HAP-1 (cell line): ENCODE results near the gene FMR1.

Experiments used
- DNase-seq, 2 experiments: peaks; one replicate each; pipeline ENCODE4 v3.0.0-alpha.2; 2016 to 2020; ENCODE audit warnings: low spot score in 2 of 2
- H3K27me3 ChIP-seq: fragments of 250-450 bp; sonication (Bioruptor Pico); 2 replicates; pipeline ENCODE4 v1.5.1; 2020; ENCODE audit warnings: low read depth, mild to moderate bottlenecking, moderate library complexity
- H3K36me3 ChIP-seq: fragments of 250-450 bp; sonication (Bioruptor Pico); replicated peaks from 2 replicates; pipeline ENCODE4 v1.5.1; 2020; ENCODE audit warnings: mild to moderate bottlenecking
- H3K4me1 ChIP-seq: fragments of 250-450 bp; sonication (Bioruptor Pico); 2 replicates; pipeline ENCODE4 v1.5.1; 2020; ENCODE audit warnings: mild to moderate bottlenecking
- H3K4me3 ChIP-seq: fragments of 250-450 bp; sonication (Bioruptor Pico); 2 replicates; pipeline ENCODE4 v1.5.1; 2020; ENCODE audit warnings: mild to moderate bottlenecking, moderate library complexity
- H3K9me3 ChIP-seq: fragments of 250-450 bp; sonication (Bioruptor Pico); 2 replicates; pipeline ENCODE4 v1.5.1; 2020; ENCODE audit warnings: mild to moderate bottlenecking, moderate library complexity
- in situ Hi-C: fragments of 300-500 bp; cut with MboI; formaldehyde crosslinking; loops from 3 replicates; pipeline ENCODE4 v1.14.3; 2020; ENCODE audit warnings: low sequenced_read_pairs, inconsistent platforms, mixed read lengths

The FMR1 gene

DNA sequence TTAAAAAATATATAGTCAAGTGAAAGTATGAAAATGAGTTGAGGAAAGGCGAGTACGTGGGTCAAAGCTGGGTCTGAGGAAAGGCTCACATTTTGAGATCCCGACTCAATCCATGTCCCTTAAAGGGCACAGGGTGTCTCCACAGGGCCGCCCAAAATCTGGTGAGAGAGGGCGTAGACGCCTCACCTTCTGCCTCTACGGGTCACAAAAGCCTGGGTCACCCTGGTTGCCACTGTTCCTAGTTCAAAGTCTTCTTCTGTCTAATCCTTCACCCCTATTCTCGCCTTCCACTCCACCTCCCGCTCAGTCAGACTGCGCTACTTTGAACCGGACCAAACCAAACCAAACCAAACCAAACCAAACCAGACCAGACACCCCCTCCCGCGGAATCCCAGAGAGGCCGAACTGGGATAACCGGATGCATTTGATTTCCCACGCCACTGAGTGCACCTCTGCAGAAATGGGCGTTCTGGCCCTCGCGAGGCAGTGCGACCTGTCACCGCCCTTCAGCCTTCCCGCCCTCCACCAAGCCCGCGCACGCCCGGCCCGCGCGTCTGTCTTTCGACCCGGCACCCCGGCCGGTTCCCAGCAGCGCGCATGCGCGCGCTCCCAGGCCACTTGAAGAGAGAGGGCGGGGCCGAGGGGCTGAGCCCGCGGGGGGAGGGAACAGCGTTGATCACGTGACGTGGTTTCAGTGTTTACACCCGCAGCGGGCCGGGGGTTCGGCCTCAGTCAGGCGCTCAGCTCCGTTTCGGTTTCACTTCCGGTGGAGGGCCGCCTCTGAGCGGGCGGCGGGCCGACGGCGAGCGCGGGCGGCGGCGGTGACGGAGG, at the start of gene FMR1:
Gene FMR1 (plus strand): TSS at position 728 of the 831 bp plus-strand sequence. CDS start 261 bp downstream, outside the sequence.
- in situ Hi-C loops = no loop called here
- peak; percentile 95 to 97 for DNase-seq

DNA sequence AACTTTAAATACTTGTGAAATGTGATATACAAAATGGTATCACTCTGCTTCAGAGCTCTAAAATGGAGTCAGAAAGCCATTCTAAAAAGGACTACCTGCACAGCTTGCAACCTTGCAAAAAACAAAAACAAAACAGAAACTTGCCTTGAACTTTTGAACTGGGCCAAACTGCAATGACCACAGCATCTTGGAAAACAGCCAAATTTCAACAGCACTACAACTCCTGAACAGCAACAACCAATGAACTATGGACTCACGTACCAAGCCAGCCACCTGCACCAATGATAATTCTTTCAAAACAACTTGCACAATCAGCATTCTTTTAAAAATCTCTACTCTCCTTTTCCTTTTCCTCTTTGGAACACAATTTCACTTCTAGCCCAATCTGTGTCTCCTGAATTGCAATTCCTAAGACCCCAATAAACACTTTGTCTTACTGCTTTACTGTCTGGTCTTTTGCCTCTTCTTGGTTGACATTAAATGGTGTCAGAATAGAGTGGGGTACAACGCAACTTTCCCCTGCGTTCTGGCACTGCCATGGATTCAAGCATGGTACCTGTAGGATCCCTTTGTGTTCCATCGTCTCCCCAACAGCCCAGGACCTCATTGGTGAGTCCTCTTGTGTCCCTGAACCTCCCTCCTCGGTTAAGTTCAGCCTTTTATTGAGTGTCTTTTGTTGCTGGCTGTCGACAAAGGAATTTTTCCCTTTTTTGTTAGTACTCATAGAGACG, 35.7 kb upstream of the FMR1 start:
- H3K36me3 ChIP-seq = no peaks in the 10 kb centered on the region
- H3K4me3 ChIP-seq = no peak overlapping the region
- in situ Hi-C loops = no loop called here
- H3K4me1 ChIP-seq = no peaks in the 10 kb centered on the region
- no peak for DNase-seq
- H3K9me3 ChIP-seq = no peaks in the 10 kb centered on the region
- H3K27me3 ChIP-seq = no peaks in the 10 kb centered on the region

More for the DNA sequence above, at the start of gene FMR1:
- no peaks in the 10 kb centered on the region for H3K36me3 ChIP-seq
- peaks cover 52% of the 10 kb centered on the region for H3K4me1 ChIP-seq
- H3K27me3 ChIP-seq = no peaks in the 10 kb centered on the region
- no peaks in the 10 kb centered on the region for H3K9me3 ChIP-seq
- H3K4me3 ChIP-seq = peak within 1 kb of the TSS; percentile 85

DNA sequence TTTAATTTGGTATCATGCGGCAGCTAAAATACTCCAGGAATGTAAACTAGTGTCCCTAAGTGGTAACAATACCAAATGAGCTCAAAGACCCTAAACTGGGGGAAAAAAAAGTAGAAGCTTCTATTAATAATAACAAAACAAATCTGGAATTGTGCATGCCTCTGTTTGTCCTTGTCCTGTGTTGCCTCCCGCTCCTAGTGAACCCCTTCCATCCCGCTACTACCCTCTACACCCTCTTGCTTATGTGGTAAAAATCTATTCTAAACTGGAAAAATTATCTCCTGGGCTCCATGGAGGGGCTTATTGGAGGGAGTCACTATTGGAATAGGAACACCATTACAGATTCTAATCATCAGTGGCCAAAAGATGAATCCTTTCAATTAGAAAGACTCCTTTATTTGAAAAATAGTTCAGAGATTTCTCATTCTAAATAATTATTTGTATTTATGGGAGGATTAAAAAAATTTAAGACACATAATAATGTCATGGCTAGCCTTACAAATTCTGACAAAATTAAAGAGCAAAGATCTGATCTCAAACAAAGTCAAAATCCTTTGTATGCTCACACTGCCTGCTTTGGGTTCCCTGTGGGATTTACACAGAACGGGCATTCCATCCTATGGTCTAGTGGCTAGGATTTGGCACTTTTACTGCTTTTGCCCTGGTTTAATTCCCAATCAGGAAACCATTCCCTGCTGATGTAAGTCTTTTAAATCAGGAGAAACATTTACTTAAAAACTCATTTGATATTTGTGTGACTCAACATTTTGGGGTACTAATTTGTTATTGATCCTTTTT, 34.7 kb upstream of the FMR1 start:
- in situ Hi-C loops = no loop called here

DNA sequence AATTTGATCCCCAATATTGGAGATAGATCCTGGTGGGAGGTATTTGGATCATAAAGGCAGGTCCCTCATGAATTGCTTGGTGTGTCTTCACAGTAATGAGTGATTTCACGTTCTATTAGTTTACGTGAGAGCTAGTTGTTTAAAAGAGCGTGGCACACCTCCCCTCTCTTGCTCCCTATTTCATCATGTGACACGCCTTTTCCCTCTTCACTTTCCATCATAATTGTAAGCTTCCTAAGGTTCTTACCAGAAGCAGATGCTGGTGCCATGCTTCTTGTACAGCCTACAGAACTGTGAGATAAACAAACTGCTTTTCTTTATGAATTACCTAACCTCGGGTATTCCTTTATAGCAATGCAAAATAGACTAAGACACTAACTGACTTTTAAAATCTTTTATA, 34.0 kb upstream of the FMR1 start:
- H3K36me3 ChIP-seq = no peaks in the 10 kb centered on the region
- H3K4me3 ChIP-seq = no peak overlapping the region
- H3K27me3 ChIP-seq = no peaks in the 10 kb centered on the region
- H3K4me1 ChIP-seq = no peaks in the 10 kb centered on the region
- H3K9me3 ChIP-seq = no peaks in the 10 kb centered on the region
- no peak for DNase-seq
- in situ Hi-C loops = no loop called here

More for the DNA sequence above, 34.7 kb upstream of the FMR1 start:
- Histone ChIP-seq H3K9me3 (no peaks in the 10 kb centered on the region), H3K4me1 (no peaks in the 10 kb centered on the region), H3K27me3 (no peaks in the 10 kb centered on the region), H3K36me3 (no peaks in the 10 kb centered on the region), H3K4me3 (no peak overlapping the region)
- no peak for DNase-seq

DNA sequence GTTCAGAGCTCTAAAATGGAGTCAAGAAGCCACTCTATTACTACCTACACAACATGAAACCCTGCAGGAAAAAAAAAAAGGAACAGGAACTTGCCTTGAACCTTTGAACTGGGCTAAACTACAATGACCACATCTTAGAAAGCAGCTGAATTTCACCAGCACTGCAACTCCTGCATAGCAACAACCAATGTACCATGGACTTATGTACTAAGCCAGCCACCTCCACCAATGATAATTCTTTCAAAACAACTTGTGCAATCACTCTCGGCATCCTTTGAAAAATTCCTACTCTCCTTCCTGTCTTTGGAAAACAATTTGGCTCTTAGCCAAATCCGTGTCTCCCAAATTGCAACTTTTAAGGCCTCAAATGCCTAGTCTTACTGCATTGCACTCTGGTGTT, 26.8 kb upstream of the FMR1 start:
- Histone ChIP-seq H3K4me1 (no peaks in the 10 kb centered on the region), H3K9me3 (no peaks in the 10 kb centered on the region), H3K27me3 (no peaks in the 10 kb centered on the region), H3K36me3 (no peaks in the 10 kb centered on the region), H3K4me3 (no peak overlapping the region)
- in situ Hi-C loops = no loop called here
- DNase-seq = no peak

DNA sequence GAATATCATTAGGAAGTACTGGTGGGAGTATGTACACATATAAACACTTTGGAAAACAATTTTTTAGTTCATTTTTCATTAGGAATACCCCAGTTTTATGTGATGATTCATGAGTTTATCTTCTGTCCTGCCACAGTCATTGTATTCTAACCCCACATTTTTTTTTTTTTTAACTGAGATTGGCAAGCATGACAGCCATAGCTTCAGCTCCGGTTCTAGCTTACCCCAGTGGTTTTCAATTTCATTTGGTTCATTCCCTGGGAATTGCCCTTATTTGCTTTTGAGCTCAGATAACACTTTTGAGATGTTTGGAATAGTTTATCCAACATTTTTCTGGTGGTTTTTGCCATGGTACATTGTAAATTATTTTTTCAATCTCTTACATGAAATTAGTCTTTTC, 21.0 kb upstream of the FMR1 start:
- in situ Hi-C loops = no loop called here
- Histone ChIP-seq H3K4me1 (peaks cover 13% of the 10 kb centered on the region), H3K36me3 (no peaks in the 10 kb centered on the region), H3K27me3 (no peaks in the 10 kb centered on the region), H3K4me3 (no peak overlapping the region), H3K9me3 (no peaks in the 10 kb centered on the region)
- DNase-seq = no peak

DNA sequence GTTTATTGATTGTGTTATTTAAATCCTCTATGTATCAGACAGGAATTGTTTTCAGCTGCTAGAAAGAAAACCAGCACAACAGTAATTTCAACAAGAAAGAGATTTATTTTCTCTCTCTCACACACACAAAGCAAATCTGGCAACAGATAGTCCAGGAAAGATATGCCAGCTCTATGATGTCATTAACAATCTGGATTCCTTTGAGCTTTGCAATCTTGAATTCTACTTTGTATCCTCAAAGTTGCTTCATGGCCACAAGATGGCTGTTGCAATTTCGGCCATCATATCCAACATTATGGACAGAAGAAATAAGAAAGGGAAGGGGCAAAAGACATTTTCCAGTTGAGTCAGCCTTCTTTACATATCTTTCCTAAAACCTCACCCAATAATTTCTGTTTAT, 19.8 kb upstream of the FMR1 start:
- DNase-seq = no peak
- in situ Hi-C loops = no loop called here
- H3K4me1 ChIP-seq = peaks cover 13% of the 10 kb centered on the region
- no peaks in the 10 kb centered on the region for H3K36me3 ChIP-seq
- H3K4me3 ChIP-seq = no peak overlapping the region
- H3K9me3 ChIP-seq = no peaks in the 10 kb centered on the region
- H3K27me3 ChIP-seq = no peaks in the 10 kb centered on the region

DNA sequence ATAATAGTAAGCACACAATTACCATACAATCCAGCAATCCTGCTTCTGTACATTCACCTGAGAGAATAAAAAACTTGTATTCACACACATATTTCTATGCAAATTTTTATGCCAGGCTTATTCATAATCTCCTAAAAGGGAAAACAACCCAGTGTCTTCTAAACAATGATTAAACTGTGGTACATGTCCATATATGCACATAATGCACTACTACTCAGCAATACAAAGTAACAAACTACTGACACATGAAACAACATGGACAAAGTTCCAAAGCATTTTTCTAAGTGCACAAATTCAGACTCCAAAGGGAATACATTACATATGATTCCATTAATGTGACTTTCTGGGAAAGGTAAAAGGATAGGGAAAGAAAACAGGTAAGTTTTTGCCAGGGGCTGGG, 18.0 kb upstream of the FMR1 start:
- in situ Hi-C loops = no loop called here
- Histone ChIP-seq H3K9me3 (no peaks in the 10 kb centered on the region), H3K36me3 (no peaks in the 10 kb centered on the region), H3K4me3 (no peak overlapping the region), H3K27me3 (no peaks in the 10 kb centered on the region), H3K4me1 (peaks cover 13% of the 10 kb centered on the region)
- no peak for DNase-seq

DNA sequence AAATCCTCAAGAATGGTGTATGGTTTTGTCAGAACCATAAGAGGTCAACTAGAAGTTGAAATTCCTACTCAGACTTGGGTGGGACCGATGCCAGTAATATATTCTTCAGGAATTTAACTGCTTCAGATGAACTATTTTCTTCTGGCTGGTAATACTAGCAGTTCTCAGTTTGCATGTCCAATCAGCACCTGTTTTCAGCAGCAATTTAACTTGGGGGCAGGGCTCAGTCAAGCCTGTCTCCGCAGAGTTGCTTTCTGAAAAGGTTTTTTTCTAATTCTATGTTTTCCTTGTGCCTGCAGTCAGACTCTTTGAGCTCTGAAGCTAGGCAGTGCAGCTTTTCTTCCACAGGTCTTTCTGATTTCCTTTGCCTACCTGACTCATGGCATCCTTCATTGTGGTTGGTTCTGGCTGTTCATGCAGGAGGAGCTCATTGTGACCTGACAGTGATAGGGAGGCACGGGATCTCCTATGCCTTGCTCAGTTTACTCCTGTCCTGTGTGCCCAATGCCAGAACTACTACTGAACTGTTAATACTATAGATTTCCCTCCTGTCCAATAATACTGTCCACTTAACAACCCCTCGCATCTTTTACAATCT, 17.3 kb upstream of the FMR1 start:
- Histone ChIP-seq H3K27me3 (no peaks in the 10 kb centered on the region), H3K4me3 (no peak overlapping the region), H3K9me3 (no peaks in the 10 kb centered on the region), H3K4me1 (peaks cover 19% of the 10 kb centered on the region), H3K36me3 (no peaks in the 10 kb centered on the region)
- in situ Hi-C loops = no loop called here
- peak in 1 of 2 experiments; percentile 16 for DNase-seq

DNA sequence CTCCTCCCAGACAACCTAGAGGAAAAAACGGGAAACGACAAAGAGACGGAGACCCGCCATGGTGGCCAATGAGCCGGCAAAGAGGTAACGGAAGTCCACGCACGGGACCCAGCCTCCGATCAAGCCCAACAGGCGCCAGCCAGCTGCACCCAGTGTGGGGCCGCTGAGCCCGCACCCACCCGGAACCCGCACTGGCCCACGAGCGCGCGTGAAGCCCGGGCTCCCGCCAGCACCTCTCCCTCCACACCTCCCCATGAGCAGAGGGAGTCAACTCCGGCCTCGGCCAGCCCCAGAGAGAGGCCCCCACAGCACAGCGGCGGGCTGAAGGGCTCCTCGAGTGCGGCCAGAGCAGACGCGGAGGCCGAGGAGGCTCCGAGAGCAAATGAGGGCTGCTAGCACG, 14.6 kb upstream of the FMR1 start:
- DNase-seq = no peak
- Histone ChIP-seq H3K4me3 (no peak overlapping the region), H3K36me3 (no peaks in the 10 kb centered on the region), H3K9me3 (no peaks in the 10 kb centered on the region), H3K27me3 (no peaks in the 10 kb centered on the region), H3K4me1 (peaks cover 32% of the 10 kb centered on the region)
- in situ Hi-C loops = no loop called here

DNA sequence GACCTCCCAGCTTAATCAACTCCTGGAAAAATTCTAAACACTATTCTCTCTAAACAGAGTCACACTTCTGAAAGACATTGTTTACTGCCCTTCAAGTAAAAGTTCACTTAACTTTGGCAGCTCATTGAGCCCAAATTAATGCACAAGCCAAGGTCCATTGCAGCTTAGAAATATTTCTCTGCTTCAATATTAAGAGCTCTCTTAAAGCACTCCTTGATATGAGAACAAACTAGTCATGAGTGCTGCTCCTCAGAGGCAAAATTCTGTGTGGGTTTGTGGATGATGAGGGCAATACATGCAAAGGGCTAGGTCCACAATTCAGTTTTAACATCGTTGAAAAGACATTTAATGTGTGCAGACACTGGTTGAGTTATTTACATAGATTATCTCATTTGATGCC, 12.8 kb upstream of the FMR1 start:
- H3K36me3 ChIP-seq = no peaks in the 10 kb centered on the region
- in situ Hi-C loops = no loop called here
- H3K4me3 ChIP-seq = no peak overlapping the region
- H3K4me1 ChIP-seq = peaks cover 25% of the 10 kb centered on the region
- no peak for DNase-seq
- no peaks in the 10 kb centered on the region for H3K27me3 ChIP-seq
- no peaks in the 10 kb centered on the region for H3K9me3 ChIP-seq

DNA sequence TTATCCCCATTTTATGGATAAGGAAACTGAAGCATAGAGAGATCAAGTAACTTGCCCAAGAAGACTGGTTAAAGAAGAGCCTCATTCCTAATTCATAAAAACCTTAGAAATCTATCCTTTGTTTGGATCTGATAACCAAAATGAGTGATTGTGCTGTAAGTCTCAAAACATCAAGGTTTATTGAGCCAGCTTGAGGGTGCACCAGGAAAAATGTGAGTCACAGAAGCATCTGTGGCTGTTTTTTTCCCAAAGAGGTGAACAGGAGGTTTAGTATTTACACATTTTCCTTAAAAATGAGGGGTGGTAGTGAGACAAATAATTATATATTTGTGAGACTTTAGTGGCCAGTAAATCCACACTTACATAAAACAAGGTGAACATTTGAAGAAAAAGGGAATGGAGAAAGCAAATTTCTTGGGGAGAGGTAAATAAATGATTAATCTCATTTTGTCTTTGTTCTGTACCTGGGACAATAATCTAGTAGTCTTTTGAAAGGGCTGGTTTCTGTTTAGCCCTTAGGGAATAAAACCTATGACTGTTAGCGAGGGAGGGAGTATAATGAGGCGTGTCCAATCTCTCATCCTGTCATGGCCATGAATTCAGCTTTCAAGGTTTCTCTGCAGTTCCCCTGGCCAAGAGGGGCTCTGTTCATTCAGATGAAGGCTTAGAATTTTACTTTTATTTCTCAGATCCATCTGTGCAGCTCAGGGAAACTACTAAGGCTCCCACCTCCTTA, 12.2 kb upstream of the FMR1 start:
- Histone ChIP-seq H3K4me1 (peaks cover 19% of the 10 kb centered on the region), H3K36me3 (no peaks in the 10 kb centered on the region), H3K4me3 (no peak overlapping the region), H3K27me3 (no peaks in the 10 kb centered on the region), H3K9me3 (no peaks in the 10 kb centered on the region)
- in situ Hi-C loops = no loop called here
- peak; percentile 35 to 58 for DNase-seq

DNA sequence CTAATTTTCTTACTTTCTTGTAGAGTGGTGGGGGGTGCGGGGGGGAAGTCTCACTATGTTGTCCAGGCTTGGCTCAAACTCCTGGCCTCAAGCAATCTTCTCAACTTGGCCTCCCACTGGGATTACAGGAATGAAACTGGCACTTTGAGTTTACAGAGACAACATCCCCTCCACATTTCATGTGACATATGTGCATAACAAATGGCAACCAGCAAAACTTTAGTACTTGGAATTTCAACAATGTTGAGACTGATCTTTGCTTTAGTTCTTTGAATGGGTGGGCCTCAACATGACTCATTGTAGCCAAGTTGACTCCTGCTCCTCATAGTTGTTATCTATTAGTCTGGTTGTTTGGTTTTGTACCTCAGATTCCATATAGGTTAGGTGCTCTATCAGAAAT, 11.4 kb upstream of the FMR1 start:
- in situ Hi-C loops = no loop called here
- Histone ChIP-seq H3K4me3 (no peak overlapping the region), H3K27me3 (no peaks in the 10 kb centered on the region), H3K36me3 (no peaks in the 10 kb centered on the region), H3K9me3 (no peaks in the 10 kb centered on the region), H3K4me1 (peaks cover 18% of the 10 kb centered on the region)
- DNase-seq = peak; percentile 48 to 69
